ENCODE results near the gene ASIC3.

The ASIC3 gene

GRCh38 chr7:151062111-151062398 is 13.7 kb downstream of the ASIC3 start:
- Histone ChIP-seq H3K27ac (ENCODE audit: insufficient read depth, low read length, poor library complexity, severe bottlenecking) (no peak overlapping the region), H3K4me1 (ENCODE audit: control insufficient read depth, insufficient read depth, low read length, poor library complexity, severe bottlenecking) (peaks cover 26% of the 10 kb centered on the region), H3K27me3 (replicated peaks; ENCODE audit: control insufficient read depth, insufficient read depth, low read length, poor library complexity, severe bottlenecking) (no peaks in the 10 kb centered on the region), H3K36me3 (ENCODE audit: control insufficient read depth, insufficient read depth, low read length) (peaks cover 23% of the 10 kb centered on the region), H3K4me3 (ENCODE audit: insufficient read depth, low read depth, low read length, poor library complexity, severe bottlenecking) (no peak overlapping the region), H3K9me3 (ENCODE audit: control insufficient read depth, low read length) (no peaks in the 10 kb centered on the region)
- no peak for DNase-seq

- H3K4me3 ChIP-seq (ENCODE audit: insufficient read depth, low read depth, low read length, poor library complexity, severe bottlenecking): no peak overlapping the region
- H3K4me1 ChIP-seq (ENCODE audit: control insufficient read depth, insufficient read depth, low read length, poor library complexity, severe bottlenecking): peaks cover 22% of the 10 kb centered on the region
- no peak overlapping the region for H3K27ac ChIP-seq (ENCODE audit: insufficient read depth, low read length, poor library complexity, severe bottlenecking)
- H3K9me3 ChIP-seq (ENCODE audit: control insufficient read depth, low read length): no peaks in the 10 kb centered on the region
- DNase-seq: no peak
- peaks cover 28% of the 10 kb centered on the region for H3K36me3 ChIP-seq (ENCODE audit: control insufficient read depth, insufficient read depth, low read length)
- H3K27me3 ChIP-seq (replicated peaks; ENCODE audit: control insufficient read depth, insufficient read depth, low read length, poor library complexity, severe bottlenecking): no peaks in the 10 kb centered on the region
These were observed 14.3 kb downstream of the ASIC3 start for GRCh38 chr7:151062399-151063211.

- Histone ChIP-seq H3K4me1 (ENCODE audit: control insufficient read depth, insufficient read depth, low read length, poor library complexity, severe bottlenecking) (peaks cover 21% of the 10 kb centered on the region), H3K27ac (ENCODE audit: insufficient read depth, low read length, poor library complexity, severe bottlenecking) (no peak overlapping the region), H3K4me3 (ENCODE audit: insufficient read depth, low read depth, low read length, poor library complexity, severe bottlenecking) (no peak overlapping the region), H3K36me3 (ENCODE audit: control insufficient read depth, insufficient read depth, low read length) (peaks cover 34% of the 10 kb centered on the region), H3K9me3 (ENCODE audit: control insufficient read depth, low read length) (no peaks in the 10 kb centered on the region), H3K27me3 (replicated peaks; ENCODE audit: control insufficient read depth, insufficient read depth, low read length, poor library complexity, severe bottlenecking) (no peaks in the 10 kb centered on the region)
- no peak for DNase-seq
These were observed 14.9 kb downstream of the ASIC3 start for GRCh38 chr7:151063212-151063561.

GRCh38 chr7:151064454-151064853 is 16.1 kb downstream of the ASIC3 start:
- H3K27me3 ChIP-seq (replicated peaks; ENCODE audit: control insufficient read depth, insufficient read depth, low read length, poor library complexity, severe bottlenecking): no peaks in the 10 kb centered on the region
- H3K9me3 ChIP-seq (ENCODE audit: control insufficient read depth, low read length): no peaks in the 10 kb centered on the region
- H3K36me3 ChIP-seq (ENCODE audit: control insufficient read depth, insufficient read depth, low read length): peaks cover 40% of the 10 kb centered on the region
- peaks cover 12% of the 10 kb centered on the region for H3K4me1 ChIP-seq (ENCODE audit: control insufficient read depth, insufficient read depth, low read length, poor library complexity, severe bottlenecking)
- no peak for DNase-seq
- H3K4me3 ChIP-seq (ENCODE audit: insufficient read depth, low read depth, low read length, poor library complexity, severe bottlenecking): no peak overlapping the region
- no peak overlapping the region for H3K27ac ChIP-seq (ENCODE audit: insufficient read depth, low read length, poor library complexity, severe bottlenecking)

- no peak overlapping the region for H3K4me3 ChIP-seq (ENCODE audit: insufficient read depth, low read depth, low read length, poor library complexity, severe bottlenecking)
- H3K27ac ChIP-seq (ENCODE audit: insufficient read depth, low read length, poor library complexity, severe bottlenecking): no peak overlapping the region
- peaks cover 10% of the 10 kb centered on the region for H3K4me1 ChIP-seq (ENCODE audit: control insufficient read depth, insufficient read depth, low read length, poor library complexity, severe bottlenecking)
- H3K36me3 ChIP-seq (ENCODE audit: control insufficient read depth, insufficient read depth, low read length): peaks cover 45% of the 10 kb centered on the region
- no peak for DNase-seq
- no peaks in the 10 kb centered on the region for H3K9me3 ChIP-seq (ENCODE audit: control insufficient read depth, low read length)
- no peaks in the 10 kb centered on the region for H3K27me3 ChIP-seq (replicated peaks; ENCODE audit: control insufficient read depth, insufficient read depth, low read length, poor library complexity, severe bottlenecking)
These were observed 16.7 kb downstream of the ASIC3 start for GRCh38 chr7:151064993-151065392.

- no peaks in the 10 kb centered on the region for H3K27me3 ChIP-seq (replicated peaks; ENCODE audit: control insufficient read depth, insufficient read depth, low read length, poor library complexity, severe bottlenecking)
- peaks cover 50% of the 10 kb centered on the region for H3K36me3 ChIP-seq (ENCODE audit: control insufficient read depth, insufficient read depth, low read length)
- DNase-seq: no peak
- H3K4me1 ChIP-seq (ENCODE audit: control insufficient read depth, insufficient read depth, low read length, poor library complexity, severe bottlenecking): peaks cover 5% of the 10 kb centered on the region
- H3K4me3 ChIP-seq (ENCODE audit: insufficient read depth, low read depth, low read length, poor library complexity, severe bottlenecking): no peak overlapping the region
- no peak overlapping the region for H3K27ac ChIP-seq (ENCODE audit: insufficient read depth, low read length, poor library complexity, severe bottlenecking)
- no peaks in the 10 kb centered on the region for H3K9me3 ChIP-seq (ENCODE audit: control insufficient read depth, low read length)
These were observed 17.2 kb downstream of the ASIC3 start for GRCh38 chr7:151065516-151065915.

- H3K9me3 ChIP-seq (ENCODE audit: control insufficient read depth, low read length): no peaks in the 10 kb centered on the region
- peaks cover 60% of the 10 kb centered on the region for H3K36me3 ChIP-seq (ENCODE audit: control insufficient read depth, insufficient read depth, low read length)
- H3K27ac ChIP-seq (ENCODE audit: insufficient read depth, low read length, poor library complexity, severe bottlenecking): no peak overlapping the region
- H3K27me3 ChIP-seq (replicated peaks; ENCODE audit: control insufficient read depth, insufficient read depth, low read length, poor library complexity, severe bottlenecking): no peaks in the 10 kb centered on the region
- no peak overlapping the region for H3K4me3 ChIP-seq (ENCODE audit: insufficient read depth, low read depth, low read length, poor library complexity, severe bottlenecking)
- H3K4me1 ChIP-seq (ENCODE audit: control insufficient read depth, insufficient read depth, low read length, poor library complexity, severe bottlenecking): no peaks in the 10 kb centered on the region
- no peak for DNase-seq
These were observed 18.1 kb downstream of the ASIC3 start for GRCh38 chr7:151066273-151066974.

GRCh38 chr7:151068069-151068773 is 19.9 kb downstream of the ASIC3 start:
- no peak for DNase-seq
- H3K36me3 ChIP-seq (ENCODE audit: control insufficient read depth, insufficient read depth, low read length): peaks cover 61% of the 10 kb centered on the region

GRCh38 chr7:151069841-151070573 is 21.7 kb downstream of the ASIC3 start:
- Histone ChIP-seq H3K36me3 (ENCODE audit: control insufficient read depth, insufficient read depth, low read length) (peaks cover 63% of the 10 kb centered on the region), H3K4me3 (ENCODE audit: insufficient read depth, low read depth, low read length, poor library complexity, severe bottlenecking) (no peak overlapping the region), H3K4me1 (ENCODE audit: control insufficient read depth, insufficient read depth, low read length, poor library complexity, severe bottlenecking) (no peaks in the 10 kb centered on the region)

More at GRCh38 chr7:151068069-151068773, 19.9 kb downstream of the ASIC3 start:
- Histone ChIP-seq H3K4me3 (ENCODE audit: insufficient read depth, low read depth, low read length, poor library complexity, severe bottlenecking) (no peak overlapping the region), H3K27ac (ENCODE audit: insufficient read depth, low read length, poor library complexity, severe bottlenecking) (no peak overlapping the region), H3K9me3 (ENCODE audit: control insufficient read depth, low read length) (no peaks in the 10 kb centered on the region), H3K27me3 (replicated peaks; ENCODE audit: control insufficient read depth, insufficient read depth, low read length, poor library complexity, severe bottlenecking) (no peaks in the 10 kb centered on the region), H3K4me1 (ENCODE audit: control insufficient read depth, insufficient read depth, low read length, poor library complexity, severe bottlenecking) (no peaks in the 10 kb centered on the region)

More at GRCh38 chr7:151069841-151070573, 21.7 kb downstream of the ASIC3 start:
- DNase-seq: no peak
- Histone ChIP-seq H3K27ac (ENCODE audit: insufficient read depth, low read length, poor library complexity, severe bottlenecking) (no peak overlapping the region), H3K27me3 (replicated peaks; ENCODE audit: control insufficient read depth, insufficient read depth, low read length, poor library complexity, severe bottlenecking) (no peaks in the 10 kb centered on the region), H3K9me3 (ENCODE audit: control insufficient read depth, low read length) (no peaks in the 10 kb centered on the region)

Measured in effector memory CD4-positive, alpha-beta T cell (primary cell).